HG03196 (cell line): ENCODE results near the gene JOSD1.
"Not testable (repeated sequence)": the region's sequence is repeated elsewhere in the genome, so short reads cannot be mapped to it uniquely, and the experiment has no call there.

Source experiments
- ATAC-seq: cut with Tn5 transposase; IDR thresholded peaks from one replicate; pipeline ENCODE4 v1.9.1; 2021; ENCODE audit not compliant: unreplicated experiment

Gene JOSD1

DNA sequence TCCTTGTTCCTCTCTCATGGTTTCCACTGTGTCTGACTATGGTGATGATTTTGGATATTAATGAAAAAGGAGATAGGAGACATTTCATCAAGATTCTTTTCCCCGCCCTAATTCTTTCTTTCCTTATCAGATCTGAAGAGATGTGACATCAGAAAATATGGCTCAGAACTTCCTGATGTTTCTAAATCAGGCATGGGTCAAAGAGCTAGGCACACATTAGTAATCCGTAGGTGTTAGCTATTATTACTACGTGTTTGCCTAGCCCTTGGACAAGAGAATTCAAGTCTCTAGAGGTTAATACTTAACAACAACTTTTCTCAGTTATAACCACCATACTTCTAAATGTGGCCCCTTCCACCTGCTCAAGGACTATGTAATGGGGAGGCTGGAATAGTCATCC is 5.8 kb downstream of the JOSD1 start:
- no peak for ATAC-seq

GRCh38 chr22:38694049-38694448 is 6.7 kb downstream of the JOSD1 start:
- no peak for ATAC-seq

GRCh38 chr22:38689651-38690050 is 11.1 kb downstream of the JOSD1 start:
- no peak for ATAC-seq

GRCh38 chr22:38685761-38686160 is 15.0 kb downstream of the JOSD1 start:
- ATAC-seq = no peak

GRCh38 chr22:38684895-38685294 is 15.8 kb downstream of the JOSD1 start:
- ATAC-seq = no peak

GRCh38 chr22:38681582-38682335 is 19.0 kb downstream of the JOSD1 start, which contains the start of gene TOMM22:
TSS of gene TOMM22 (plus strand) at chr22:38681957. CDS start at chr22:38681979, 22 bp downstream.
- ATAC-seq = peak; percentile 90

DNA sequence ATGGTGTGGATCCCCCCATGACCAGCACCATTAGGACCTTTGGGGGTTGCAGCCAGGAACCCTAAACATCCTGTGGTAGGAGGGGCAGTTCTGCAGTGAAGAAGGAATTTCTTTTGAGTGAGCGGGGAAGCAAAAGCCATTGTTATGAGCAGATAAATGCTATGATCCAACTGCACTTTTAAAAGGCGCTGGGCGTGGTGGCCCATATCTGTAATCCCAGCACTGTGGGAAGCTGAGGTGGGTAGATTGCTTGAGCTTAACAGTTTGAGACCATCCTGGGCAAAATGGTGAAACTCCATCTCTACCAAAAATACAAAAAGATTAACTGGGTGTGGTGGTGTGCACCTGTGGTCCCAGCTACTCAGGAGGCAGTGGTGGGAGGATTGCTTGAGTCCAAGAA is 24.9 kb downstream of the JOSD1 start:
- ATAC-seq = no peak

- no peak for ATAC-seq
Measured at GRCh38 chr22:38674888-38675287, 25.9 kb downstream of the JOSD1 start.

DNA sequence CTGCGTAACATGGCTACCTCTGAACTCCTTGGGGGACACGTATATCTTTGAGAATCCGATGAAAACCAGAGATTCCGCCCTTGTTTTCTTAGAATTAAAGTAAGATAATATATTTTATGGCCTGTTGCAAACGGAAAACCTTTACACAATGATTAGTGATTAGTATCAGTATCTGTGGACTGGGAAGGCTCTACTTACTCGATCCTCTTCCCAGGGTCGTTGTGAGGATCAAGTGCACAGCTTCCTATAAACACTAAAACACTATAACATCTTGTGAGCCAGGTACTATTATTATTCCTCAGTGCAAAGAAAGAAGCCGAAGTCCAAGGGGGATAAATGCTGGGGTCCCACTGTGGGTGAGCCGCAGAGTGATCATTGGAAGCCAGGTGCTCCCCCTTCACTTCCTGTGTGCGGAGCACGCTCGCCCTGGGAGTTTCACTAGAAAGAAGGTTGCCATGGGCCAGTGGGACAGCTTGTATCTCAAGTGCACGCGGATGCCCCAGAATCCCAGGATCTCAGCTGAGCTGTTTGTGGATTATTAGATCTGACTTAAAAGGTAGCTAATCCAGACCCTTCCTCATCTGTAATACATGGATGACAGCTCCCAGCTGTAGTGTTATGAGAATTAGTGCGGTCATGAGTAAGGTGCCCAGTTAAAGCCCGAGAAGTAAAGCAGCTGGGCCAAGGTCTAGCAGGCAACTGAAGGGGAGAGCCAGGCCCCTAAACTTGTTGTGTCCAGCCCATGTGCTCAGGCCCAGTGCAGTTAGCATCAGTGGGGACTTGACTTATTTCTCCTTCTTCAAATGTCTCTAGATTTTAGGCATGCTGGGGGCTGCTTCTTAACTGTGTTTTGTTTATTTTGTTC is 43.5 kb downstream of the JOSD1 start:
- peak; percentile 39 for ATAC-seq

DNA sequence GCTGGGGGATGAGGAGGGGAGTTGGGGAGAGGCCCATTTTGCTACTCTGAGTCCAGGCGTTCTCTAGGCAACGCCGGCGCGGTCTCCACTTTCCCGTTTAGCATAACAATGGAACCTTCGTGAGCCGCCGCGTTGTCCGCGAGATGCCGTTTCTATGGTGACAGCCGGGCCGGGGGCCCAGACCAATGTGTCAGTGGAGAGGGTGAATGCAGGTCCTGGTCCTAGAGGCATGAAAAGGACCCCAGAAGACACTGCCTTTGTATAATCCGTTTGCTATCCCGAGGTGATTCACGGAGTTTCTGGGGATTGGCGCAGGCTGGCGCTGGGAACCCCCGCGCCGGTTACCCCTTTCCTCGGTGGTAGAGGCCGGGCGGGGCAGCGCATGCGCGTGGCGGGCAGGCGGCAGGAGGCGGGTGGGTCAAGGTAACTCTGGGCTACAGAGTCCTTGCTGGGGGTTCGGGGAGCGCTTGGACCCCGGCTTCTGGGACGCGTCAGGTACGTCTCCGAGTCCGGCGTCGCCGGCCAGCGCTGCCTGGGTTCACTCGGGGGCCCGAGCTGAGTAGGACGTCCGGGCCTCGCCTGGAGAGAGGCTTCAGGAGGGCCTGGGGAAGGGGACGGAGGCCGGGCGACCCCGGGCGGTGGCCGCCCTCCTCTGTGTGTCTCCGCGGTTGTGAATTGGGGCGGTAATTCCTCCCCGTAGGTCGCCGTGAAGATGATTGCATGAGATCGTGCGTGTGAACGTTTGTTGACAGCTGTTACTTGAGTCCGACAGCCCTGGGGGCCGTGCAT is 44.3 kb downstream of the JOSD1 start, which contains the start of the genes CBY1 and FAM227A:
CBY1 (plus strand) TSS at position 383 of the 789 bp plus-strand sequence. CDS start 11,417 bp downstream, outside the sequence.
FAM227A (minus strand) TSS at position 137 of the 789 bp plus-strand sequence. CDS start 6,224 bp downstream, outside the sequence.
- ATAC-seq = peak; percentile 71

DNA sequence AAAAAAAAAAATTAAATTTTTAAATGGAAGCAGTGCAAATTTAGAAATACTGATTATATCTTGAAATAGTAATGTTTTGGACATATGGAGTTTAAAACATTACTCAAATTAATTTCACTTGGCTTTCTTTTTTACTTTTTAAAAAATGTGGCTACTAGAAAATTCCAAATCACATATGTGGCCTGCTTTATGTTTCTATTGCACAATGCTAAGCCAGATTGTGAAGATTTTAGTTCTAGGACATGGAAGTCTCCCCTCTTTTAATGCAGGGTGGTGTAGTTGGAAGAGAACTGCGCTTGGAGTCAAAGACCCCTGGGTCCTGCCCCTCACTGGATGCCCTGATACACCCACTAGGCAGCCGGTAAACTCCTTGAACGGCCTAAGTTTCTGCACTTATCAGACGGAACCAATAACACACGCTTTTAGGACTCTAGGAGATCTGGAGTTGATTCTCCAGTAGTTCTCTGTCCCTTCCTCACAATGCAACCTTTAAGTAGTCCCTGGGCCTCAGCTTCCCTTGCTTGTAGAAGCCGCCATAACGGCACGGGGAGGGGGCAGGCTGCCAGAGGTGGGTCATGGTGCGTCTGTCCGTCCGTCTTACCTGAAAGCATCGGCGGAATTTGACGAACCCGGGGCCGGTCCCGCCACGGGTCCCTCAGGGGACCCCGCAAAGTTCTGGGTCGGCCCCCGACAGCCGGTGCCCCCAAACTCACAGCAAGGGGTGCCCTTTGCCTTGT is 45.1 kb downstream of the JOSD1 start:
- no peak for ATAC-seq

- ATAC-seq = no peak
Measured at GRCh38 chr22:38653741-38654140, 47.0 kb downstream of the JOSD1 start.

DNA sequence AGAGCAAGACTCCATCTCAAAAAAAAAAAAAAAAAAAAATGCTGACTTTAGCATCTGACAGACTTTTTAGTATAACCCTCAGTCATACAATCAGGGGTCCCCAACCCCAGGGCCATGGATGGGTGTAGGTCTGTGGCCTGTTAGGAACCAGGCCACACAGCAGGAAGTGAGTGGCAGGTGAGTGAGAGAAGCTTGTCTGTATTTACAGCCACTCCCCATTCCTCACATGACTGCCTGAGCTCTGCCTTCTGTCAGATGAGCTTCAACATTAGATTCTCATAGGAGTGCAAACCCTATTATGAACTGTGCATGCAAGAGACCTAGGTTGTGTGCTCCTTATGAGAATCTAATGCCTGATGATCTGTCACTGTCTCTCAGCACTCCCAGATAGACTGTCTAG is 47.9 kb downstream of the JOSD1 start:
- no peak for ATAC-seq

- ATAC-seq = no peak
Measured at GRCh38 chr22:38649841-38650522, 50.8 kb downstream of the JOSD1 start.

GRCh38 chr22:38645430-38645829 is 55.3 kb downstream of the JOSD1 start:
- ATAC-seq = no peak

GRCh38 chr22:38644245-38644644 is 56.5 kb downstream of the JOSD1 start:
- ATAC-seq = not testable (repeated sequence)

DNA sequence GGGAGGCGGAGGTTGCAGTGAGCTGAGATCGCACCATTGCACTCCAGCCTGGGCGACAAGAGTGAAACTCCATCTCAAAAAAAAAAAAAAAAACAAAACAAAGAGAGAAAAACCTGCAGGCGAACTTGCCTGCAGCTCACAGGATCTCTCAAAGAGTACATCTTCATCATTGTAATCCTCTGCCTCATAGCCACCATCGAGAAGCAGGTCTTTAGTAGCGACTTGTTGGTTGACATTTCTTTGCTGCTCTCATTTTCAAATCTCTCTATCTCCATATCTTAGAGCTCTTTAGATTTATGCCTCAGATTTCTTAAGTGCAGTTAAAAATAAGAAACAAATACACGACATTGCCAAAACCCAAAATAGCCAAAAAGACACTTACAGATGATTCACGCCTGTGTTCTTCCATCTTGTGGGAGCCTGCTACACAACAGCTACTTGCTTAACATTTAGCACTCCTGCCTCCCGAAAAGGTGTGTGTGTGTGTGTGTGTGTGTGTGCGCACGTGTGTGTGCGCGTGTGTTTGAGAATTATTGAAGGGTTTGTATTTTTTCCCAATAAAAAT is 59.2 kb downstream of the JOSD1 start:
- no peak for ATAC-seq

DNA sequence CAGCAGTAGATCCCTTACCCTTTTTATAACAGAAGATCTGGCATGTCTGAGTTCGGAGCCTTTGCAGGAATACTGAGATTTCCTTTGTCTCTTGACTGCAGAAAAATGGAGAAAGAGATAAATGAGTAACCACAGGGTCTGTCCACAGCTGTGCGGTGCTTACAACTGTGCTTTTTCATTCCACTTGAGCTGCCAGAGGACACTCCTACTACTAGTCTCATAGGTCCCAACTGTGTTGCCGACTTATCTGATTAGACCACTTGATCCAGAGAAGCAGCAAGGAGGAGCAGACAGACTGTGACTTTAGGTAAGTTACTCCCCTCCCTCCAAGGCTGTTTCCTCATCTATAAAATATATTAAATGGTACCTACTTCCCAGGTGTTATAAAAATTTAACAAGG is 62.0 kb downstream of the JOSD1 start:
- no peak for ATAC-seq

- ATAC-seq = no peak
Measured at GRCh38 chr22:38638216-38638615, 62.5 kb downstream of the JOSD1 start.
